ENCODE measurements around the gene FSTL4. TPM values are rescaled to one million over a fixed set of nuclear protein-coding genes. Genes with fewer than 3 reads are reported as not detected.
"Not testable (repeated sequence)": the region's sequence is repeated elsewhere in the genome, so short reads cannot be mapped to it uniquely, and the experiment has no call there.

FSTL4 gene
- total RNA-seq, 2 donors from 2014 or later = 0.32 to 0.89 TPM

GRCh38 chr5:133222979-133223378, 389.4 kb downstream of the FSTL4 start:
- H3K9me3 ChIP-seq = no peaks in the 10 kb centered on the region
- intact Hi-C loops (cut with DNase I) = no loop called here
- no peak for TF ChIP-seq CTCF (IDR thresholded peaks at IDR 0.05)
- H3K4me1 ChIP-seq = peaks cover 6% of the 10 kb centered on the region
- H3K36me3 ChIP-seq = no peaks in the 10 kb centered on the region
- DNase-seq = no peak
- H3K9ac ChIP-seq (ENCODE audit: low read depth in 2 of 2, low read length in 2 of 2) = no peak overlapping the region
- H3K27ac ChIP-seq = no peak overlapping the region
- no peaks in the 10 kb centered on the region for H3K27me3 ChIP-seq
- H3K4me3 ChIP-seq = no peak overlapping the region

GRCh38 chr5:133222521-133222920, 389.8 kb downstream of the FSTL4 start:
- no peak overlapping the region for H3K27ac ChIP-seq
- H3K4me3 ChIP-seq = no peak overlapping the region
- peaks cover 6% of the 10 kb centered on the region for H3K4me1 ChIP-seq
- intact Hi-C loops (cut with DNase I) = no loop called here
- H3K9me3 ChIP-seq = no peaks in the 10 kb centered on the region
- no peaks in the 10 kb centered on the region for H3K36me3 ChIP-seq
- TF ChIP-seq CTCF (IDR thresholded peaks at IDR 0.05) = no peak
- no peak overlapping the region for H3K9ac ChIP-seq (ENCODE audit: low read depth in 2 of 2, low read length in 2 of 2)
- no peak for DNase-seq
- no peaks in the 10 kb centered on the region for H3K27me3 ChIP-seq

GRCh38 chr5:133222040-133222439, 390.3 kb downstream of the FSTL4 start:
- no peak for TF ChIP-seq CTCF (IDR thresholded peaks at IDR 0.05)
- Histone ChIP-seq H3K27ac (no peak overlapping the region), H3K27me3 (no peaks in the 10 kb centered on the region), H3K9ac (ENCODE audit: low read depth in 2 of 2, low read length in 2 of 2) (no peak overlapping the region), H3K4me3 (no peak overlapping the region), H3K36me3 (no peaks in the 10 kb centered on the region), H3K4me1 (peaks cover 6% of the 10 kb centered on the region), H3K9me3 (no peaks in the 10 kb centered on the region)
- intact Hi-C loops (cut with DNase I) = no loop called here
- DNase-seq = no peak

GRCh38 chr5:133220851-133221674, 391.3 kb downstream of the FSTL4 start:
- no peaks in the 10 kb centered on the region for H3K36me3 ChIP-seq
- no peak for TF ChIP-seq CTCF (IDR thresholded peaks at IDR 0.05)
- no peak overlapping the region for H3K27ac ChIP-seq
- no peak overlapping the region for H3K4me3 ChIP-seq
- DNase-seq = no peak
- H3K9ac ChIP-seq (ENCODE audit: low read depth in 2 of 2, low read length in 2 of 2) = no peak overlapping the region
- no peaks in the 10 kb centered on the region for H3K27me3 ChIP-seq
- peaks cover 2% of the 10 kb centered on the region for H3K4me1 ChIP-seq
- intact Hi-C loops (cut with DNase I) = no loop called here
- no peaks in the 10 kb centered on the region for H3K9me3 ChIP-seq

GRCh38 chr5:133219296-133219695, 393.0 kb downstream of the FSTL4 start:
- no peaks in the 10 kb centered on the region for H3K36me3 ChIP-seq
- no peaks in the 10 kb centered on the region for H3K4me1 ChIP-seq
- H3K9ac ChIP-seq (ENCODE audit: low read depth in 2 of 2, low read length in 2 of 2) = no peak overlapping the region
- no peak for DNase-seq
- intact Hi-C loops (cut with DNase I) = no loop called here
- no peak overlapping the region for H3K27ac ChIP-seq
- H3K9me3 ChIP-seq = no peaks in the 10 kb centered on the region
- no peaks in the 10 kb centered on the region for H3K27me3 ChIP-seq
- H3K4me3 ChIP-seq = no peak overlapping the region
- TF ChIP-seq CTCF (IDR thresholded peaks at IDR 0.05) = no peak

DNA sequence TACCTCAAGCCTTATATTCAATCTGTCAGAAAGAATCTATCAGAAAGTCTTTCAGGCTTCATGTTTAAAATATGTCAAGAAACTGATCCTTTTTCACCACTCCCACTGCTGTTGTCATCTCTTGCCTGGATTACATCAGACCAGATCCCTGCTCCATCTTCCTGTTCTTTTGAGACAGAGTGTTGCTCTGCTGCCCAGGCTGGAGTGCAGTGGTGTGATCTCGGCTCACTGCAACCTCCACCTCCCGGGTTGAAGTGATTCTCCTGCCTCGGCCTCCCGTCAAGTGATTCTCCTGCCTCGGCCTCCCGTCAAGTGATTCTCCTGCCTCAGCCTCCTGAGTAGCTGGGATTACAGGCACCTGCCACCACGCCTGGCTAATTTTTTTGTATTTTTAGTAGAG, 396.2 kb downstream of the FSTL4 start:
- H3K4me1 ChIP-seq; H3K4me3 ChIP-seq; H3K9me3 ChIP-seq; H3K27me3 ChIP-seq; DNase-seq; intact Hi-C loops (cut with DNase I); H3K27ac ChIP-seq; H3K9ac ChIP-seq (ENCODE audit: low read depth in 2 of 2, low read length in 2 of 2); H3K36me3 ChIP-seq: not testable (repeated sequence)

All from colonic mucosa (tissue), 4 donors.